GM12864 (cell line): Measurements from ENCODE around the gene KIF18A.
"Not testable (repeated sequence)": the region's sequence is repeated elsewhere in the genome, so short reads cannot be mapped to it uniquely, and the experiment has no call there.

Experiments used
- DNase-seq: peaks from one replicate; pipeline ENCODE4 v3.0.0-alpha.2; 2011; ENCODE audit warnings: low read depth
- H3K4me3 ChIP-seq: 2 replicates; pipeline ENCODE4 v1.5.1; 2011; ENCODE audit warnings: mild to moderate bottlenecking, low read depth, low read length, control low read depth
- CTCF ChIP-seq: IDR thresholded peaks from 2 replicates; pipeline ENCODE4 v1.5.1; 2011; ENCODE audit warnings: low read depth, mild to moderate bottlenecking, moderate library complexity, low read length, control low read depth, inconsistent platforms; ENCODE audit errors: missing control alignments

KIF18A gene

GRCh38 chr11:28099715-28100114 lies 8.2 kb downstream of the KIF18A start:
- no peak for TF ChIP-seq CTCF
- no peak for DNase-seq
- no peak overlapping the region for H3K4me3 ChIP-seq

- DNase-seq, result no peak
- no peak overlapping the region for H3K4me3 ChIP-seq
- no peak for TF ChIP-seq CTCF
These were observed 9.7 kb downstream of the KIF18A start for GRCh38 chr11:28098257-28098656.

- no peak overlapping the region for H3K4me3 ChIP-seq
- no peak for DNase-seq
- TF ChIP-seq CTCF, result no peak
These were observed 15.2 kb downstream of the KIF18A start for GRCh38 chr11:28092786-28093185.

- H3K4me3 ChIP-seq, result no peak overlapping the region
- no peak for DNase-seq
- no peak for TF ChIP-seq CTCF
These were observed 17.8 kb downstream of the KIF18A start for GRCh38 chr11:28090052-28090749.

GRCh38 chr11:28089378-28089777 lies 18.6 kb downstream of the KIF18A start:
- no peak overlapping the region for H3K4me3 ChIP-seq
- no peak for TF ChIP-seq CTCF
- DNase-seq, result no peak

GRCh38 chr11:28087693-28088092 lies 20.3 kb downstream of the KIF18A start:
- H3K4me3 ChIP-seq, DNase-seq: not testable (repeated sequence)

GRCh38 chr11:28087192-28087591 lies 20.8 kb downstream of the KIF18A start:
- DNase-seq, H3K4me3 ChIP-seq: not testable (repeated sequence)

GRCh38 chr11:28086569-28086968 lies 21.4 kb downstream of the KIF18A start:
- DNase-seq, result no peak
- TF ChIP-seq CTCF, result no peak
- no peak overlapping the region for H3K4me3 ChIP-seq
